HG03135 (cell line): Measurements from ENCODE around the gene ZNF184.

Source experiments
- ATAC-seq: cut with Tn5 transposase; IDR thresholded peaks from one replicate; pipeline ENCODE4 v1.9.1; 2021; ENCODE audit warnings: mild to moderate bottlenecking, moderate library complexity; ENCODE audit not compliant: unreplicated experiment

ZNF184 gene

DNA sequence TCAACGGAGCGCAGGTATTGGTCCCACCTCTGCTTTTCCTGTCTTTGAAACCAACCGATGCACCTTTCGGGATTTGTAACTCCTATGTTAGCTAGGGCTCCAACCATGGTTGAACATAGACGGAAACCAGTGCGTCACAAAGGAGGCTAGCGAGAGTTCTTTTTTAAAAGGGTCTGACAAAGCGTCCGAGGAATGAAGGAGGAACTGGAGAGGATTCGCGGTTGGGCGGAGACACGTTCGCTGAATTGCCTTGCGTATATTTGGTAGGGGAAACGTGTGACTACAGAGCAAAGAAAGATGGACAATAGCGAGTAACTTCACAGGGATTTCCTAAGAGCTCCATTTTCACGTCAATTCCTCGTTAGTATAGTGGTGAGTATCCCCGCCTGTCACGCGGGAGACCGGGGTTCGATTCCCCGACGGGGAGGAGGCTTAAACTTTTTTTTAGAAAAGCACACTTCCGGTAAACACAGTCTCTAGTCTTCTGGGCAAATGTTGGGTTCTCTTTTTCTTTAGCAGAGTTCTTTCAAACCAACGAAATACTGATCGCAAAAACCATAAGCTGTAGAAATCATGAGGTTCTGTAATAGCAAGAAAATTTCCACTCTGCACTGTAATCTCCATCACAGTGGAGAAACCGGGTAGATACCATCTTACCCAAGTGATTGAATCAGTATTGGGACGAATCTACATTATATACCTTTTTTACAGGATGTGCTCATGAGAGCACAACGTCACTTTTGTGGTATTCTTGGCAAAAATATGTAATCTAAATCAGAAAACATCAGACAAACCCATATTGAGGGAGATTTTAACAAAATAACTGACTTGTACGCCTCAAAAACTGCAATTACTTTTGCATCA lies 6.6 kb upstream of the ZNF184 start:
- ATAC-seq, result peak; percentile 67

DNA sequence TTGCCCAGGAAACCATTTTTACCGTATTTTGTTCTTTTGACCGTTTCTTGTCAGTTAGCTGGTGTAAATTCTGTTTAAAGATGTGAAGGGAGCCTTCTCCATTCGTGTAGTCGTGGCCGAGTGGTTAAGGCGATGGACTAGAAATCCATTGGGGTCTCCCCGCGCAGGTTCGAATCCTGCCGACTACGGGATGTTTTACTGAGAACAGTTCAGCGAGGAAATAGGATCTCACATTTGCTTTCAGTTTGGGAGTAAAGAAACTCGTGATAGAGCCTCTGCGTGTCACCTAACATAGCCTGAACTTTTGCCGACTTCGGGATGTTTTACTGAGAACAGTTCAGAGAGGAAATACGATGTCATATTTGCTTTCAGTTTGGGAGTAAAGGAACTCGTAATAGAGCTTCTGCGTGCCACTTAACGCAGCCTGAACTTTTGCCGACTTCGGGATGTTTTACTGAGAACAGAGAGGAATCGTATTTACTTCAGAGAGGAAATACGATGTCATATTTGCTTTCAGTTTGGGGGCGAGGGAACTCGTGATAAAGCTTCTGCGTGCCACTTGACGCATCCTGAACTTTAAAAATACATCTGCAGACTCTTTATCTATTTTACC lies 5.9 kb upstream of the ZNF184 start:
- peak; percentile 52 for ATAC-seq

DNA sequence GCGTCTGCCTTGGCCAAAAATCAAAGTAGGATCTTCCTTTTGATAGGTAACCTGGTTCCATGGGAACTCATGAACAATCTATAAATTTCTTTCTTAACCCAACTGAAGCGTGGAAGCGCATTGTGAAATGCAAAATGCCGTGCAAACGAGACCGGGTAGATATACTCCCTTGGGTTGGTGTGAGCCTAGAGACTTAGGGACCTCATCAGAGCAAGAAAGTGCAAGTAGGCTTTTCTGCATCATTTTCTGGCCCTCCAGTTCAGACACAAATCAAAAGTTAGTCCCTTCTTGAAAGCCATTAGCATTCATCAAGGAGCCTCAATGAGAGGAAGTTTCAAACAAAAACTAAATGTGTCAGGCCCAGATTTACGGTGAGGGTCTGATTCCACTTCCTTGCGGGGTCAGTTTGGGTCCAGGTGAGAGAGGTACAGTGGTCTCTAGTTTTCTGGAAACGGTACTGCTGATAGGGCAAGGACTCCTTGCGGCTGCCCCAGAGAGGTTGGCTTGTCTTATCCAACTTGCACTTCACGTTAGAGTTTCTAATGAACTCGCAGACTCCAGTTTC lies 5.3 kb upstream of the ZNF184 start:
- ATAC-seq, result peak; percentile 4

GRCh38 chr6:27477318-27478013 lies 4.6 kb upstream of the ZNF184 start:
- no peak for ATAC-seq

DNA sequence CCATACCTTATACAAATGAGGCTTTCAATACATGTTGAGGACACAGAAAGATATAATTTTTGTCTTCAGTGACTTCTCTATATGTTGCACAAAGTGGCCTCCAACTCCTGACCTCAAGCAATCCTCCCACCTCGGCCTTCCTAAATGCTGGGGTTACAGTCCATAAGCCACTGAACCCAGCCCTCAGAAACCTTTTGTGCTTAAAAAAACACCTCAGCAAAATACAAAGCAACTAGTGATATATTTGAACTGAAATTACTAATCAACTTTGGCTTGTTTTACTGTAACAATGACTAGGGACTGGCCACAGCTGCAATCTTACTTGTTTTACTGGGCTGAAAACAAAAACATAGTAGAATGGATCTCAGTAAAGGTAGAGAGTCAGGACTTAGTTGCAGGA lies 3.2 kb upstream of the ZNF184 start:
- ATAC-seq, result no peak

DNA sequence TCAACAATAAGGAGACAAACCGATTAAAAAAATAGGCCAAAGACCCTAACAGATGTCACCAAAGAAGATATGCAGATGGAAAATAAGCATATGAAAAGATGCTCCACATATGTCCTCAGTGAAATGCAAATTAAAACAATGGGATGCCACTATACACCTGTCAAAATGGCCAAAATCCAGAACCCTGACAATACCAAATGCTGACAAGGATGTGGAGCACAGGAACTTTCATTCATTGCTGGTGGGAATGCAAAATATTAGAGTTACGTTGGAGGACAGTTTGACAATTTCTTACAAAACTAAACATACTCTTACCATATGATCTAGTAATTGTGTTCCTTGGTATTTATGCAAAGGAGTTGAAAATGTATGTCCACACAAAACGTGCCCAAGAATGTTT lies 1.8 kb upstream of the ZNF184 start:
- no peak for ATAC-seq

DNA sequence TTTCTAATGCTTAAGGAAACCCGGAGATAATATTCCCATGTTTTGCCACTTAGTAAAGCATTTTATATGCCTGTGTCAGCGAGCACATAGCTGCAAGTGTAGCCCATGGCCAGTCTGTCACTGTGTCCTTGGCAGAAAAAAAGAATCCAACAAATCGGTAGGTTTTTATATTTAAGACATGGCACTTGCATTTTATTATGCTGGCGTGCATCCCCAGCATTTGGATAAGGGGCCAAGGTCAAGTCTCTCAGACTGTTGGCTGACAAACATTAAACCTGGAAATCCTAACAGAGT lies 1.2 kb upstream of the ZNF184 start:
- no peak for ATAC-seq

DNA sequence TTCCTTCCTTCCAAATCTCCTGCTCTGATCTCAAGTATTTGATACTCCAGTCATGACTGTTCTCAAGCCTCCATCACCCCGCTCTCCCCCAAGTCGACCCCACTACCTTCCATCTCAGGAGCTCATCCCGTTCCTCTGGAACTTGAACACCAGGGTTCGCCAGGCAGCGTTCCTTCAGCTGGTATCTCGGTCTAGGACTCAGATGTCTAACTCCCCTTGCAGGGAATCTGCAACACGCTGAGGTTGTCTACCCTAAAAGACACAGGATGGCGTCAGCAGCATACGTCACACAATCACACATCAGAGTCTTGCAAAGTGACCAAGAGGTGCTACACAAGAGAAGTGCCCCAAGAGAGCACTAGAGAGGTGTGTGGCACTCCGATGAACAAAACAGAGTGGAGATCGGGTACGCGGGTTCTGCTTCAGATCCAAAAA lies 706 bp downstream of the ZNF184 start:
- peak; percentile 34 for ATAC-seq

DNA sequence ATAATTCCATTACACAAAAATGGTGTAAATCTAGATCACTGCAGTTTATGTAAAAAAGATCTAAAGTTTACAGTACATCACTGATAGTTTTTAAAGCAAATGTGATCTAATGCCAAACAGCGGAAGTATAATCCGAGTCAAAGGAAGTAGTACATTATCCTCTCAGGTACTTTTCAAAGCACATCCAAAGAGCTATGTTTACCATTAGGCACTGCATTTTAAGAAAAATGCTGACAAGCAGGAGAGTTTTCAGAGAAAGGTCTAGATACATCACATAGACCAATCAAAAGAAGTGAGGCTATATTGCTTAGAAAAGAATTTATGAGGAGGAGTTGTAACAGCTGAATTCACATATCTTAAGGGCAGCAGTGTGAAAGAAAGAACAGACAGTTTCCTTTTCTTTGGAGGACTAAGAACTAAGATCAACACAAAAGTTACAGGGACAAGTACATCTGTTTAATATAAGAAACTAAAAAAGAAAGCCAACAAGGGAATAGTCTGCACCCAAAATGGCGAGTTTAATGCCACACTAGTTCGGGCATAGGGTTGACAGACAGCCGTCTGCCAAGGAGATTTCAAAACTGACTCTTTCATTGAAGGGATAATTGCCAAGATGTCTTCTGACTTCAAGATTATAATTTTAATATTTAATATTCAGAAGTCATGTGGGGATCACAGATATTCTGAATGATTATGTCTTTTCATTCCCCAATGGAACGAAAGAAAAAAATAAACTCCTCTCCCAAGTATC lies 1.4 kb downstream of the ZNF184 start:
- ATAC-seq, result no peak

DNA sequence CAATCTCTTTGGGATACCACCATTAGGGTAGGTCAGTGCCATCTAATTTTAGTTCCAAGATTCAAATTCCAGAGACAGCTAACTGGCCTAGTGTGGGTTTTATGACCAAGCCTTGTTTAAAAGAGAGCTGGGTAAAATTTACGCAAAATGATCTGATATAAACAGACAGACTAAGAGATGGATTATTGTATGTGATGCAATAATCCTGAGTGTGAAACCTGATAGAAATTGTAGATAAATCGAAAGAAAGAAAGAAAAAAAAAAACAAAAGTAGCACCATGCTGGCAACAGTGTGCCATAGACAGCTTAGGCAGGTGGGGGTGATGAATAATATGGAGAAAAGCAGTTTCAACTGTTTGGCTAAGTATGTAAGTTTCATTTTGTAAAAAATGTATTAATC lies 2.9 kb downstream of the ZNF184 start:
- ATAC-seq, result no peak

GRCh38 chr6:27468334-27468733 lies 4.6 kb downstream of the ZNF184 start:
- ATAC-seq, result no peak

DNA sequence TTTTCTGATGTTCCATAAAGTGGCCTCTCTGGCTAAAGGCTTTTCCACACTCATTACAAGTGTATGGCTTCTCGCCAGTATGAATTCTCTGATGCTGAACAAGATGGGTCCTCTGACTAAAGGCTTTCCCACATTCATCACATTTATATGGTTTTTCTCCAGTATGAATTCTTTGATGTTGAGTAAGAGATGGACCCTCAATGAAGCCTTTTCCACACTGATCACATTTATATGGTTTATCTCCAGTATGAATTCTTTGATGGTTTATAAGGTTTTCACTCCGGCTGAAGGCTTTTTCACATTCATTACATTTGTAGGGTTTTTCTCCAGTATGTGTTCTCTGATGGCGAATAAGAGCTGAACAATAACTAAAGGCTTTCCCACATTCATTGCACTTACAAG lies 20.4 kb downstream of the ZNF184 start:
- no peak for ATAC-seq

DNA sequence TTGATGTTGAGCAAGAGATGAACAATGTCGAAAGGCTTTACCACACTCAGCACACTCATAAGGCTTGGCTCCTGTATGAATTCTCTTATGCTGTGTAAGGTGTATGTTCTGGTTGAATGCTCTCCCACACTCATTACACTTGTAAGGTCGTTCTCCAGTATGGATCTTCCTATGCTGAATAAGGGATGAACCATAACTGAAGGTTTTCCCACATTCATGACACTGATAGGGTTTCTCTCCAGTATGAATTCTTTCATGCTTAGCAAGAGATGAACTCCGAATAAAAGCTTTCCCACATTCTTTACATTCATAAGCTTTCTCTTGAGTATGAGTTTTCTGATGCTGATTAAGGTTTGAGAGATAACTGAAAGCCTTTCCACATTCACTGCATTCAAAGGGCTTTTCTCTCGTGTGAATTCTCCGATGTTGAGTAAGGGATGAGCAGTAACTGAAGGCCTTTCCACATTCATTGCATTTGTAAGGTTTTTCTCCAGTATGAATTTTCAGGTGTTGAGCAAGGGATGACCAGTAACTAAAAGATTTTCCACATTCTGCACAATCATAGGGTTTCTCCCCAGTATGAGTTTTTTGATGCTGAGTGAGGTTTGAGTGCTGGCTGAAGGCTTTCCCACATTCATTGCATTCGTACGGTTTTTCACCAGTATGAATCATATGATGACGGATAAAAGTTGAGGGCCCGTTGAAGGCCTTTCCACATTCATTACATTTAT lies 21.1 kb downstream of the ZNF184 start:
- ATAC-seq, result no peak

- no peak for ATAC-seq
Observed at GRCh38 chr6:27448456-27448855, 24.4 kb downstream of the ZNF184 start.

GRCh38 chr6:27442932-27443331 lies 30.0 kb downstream of the ZNF184 start:
- ATAC-seq, result no peak

DNA sequence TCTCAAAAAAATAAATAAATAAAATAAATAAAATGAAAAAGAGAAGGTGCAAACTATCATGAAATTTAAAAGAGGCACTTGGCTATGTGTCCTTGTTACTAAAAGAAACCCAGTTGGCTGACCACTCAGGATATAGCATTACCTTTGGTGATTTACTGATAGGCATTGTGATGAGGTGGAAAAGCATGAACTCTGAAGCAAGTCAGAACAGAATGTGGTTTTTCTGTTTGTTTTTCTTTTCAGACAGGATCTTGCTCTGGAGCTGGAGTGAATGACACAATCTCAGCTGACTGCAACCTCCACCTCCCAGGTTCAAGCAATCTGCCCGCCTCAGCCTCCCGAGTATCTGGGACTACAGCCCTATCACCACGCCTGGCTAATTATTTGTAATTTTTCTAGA lies 31.9 kb downstream of the ZNF184 start:
- no peak for ATAC-seq

DNA sequence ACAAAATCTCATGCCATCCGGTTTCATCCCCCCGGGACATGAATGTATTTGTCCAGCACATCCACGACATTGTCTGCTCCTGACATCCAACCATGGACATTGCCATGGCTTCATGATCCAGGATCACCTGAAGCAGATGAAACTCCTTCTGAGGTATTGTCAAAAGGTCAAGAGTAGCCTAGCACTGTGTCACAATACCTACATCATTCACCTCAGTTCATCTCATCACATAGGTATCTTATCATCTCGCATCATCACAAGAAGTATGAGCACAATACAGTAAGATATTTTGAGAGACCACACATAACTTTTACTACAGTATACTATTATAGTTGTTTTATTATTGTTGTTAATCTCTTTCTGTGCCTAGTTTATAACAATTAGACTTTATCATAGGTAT lies 33.5 kb downstream of the ZNF184 start:
- ATAC-seq, result no peak

GRCh38 chr6:27433714-27434113 lies 39.2 kb downstream of the ZNF184 start:
- no peak for ATAC-seq

GRCh38 chr6:27428966-27429365 lies 43.9 kb downstream of the ZNF184 start:
- ATAC-seq, result no peak

- ATAC-seq, result no peak
Observed at GRCh38 chr6:27428502-27428901, 44.4 kb downstream of the ZNF184 start.
